Activated naive CD8-positive, alpha-beta T cell treated with anti-CD3 and anti-CD28 coated beads, Interleukin-2, amount 10 ng/mL, durations not matched to agents 7 days and 5 days (primary cell): ENCODE data around the gene NAA15. TPM values are rescaled to one million over a fixed set of nuclear protein-coding genes. Genes with fewer than 3 reads are reported as not detected.
A peak's percentile ranks its signal among the peaks of the same experiment; 100 is the strongest.

Experiments used
- ATAC-seq: fragments of 150-1000 bp; cut with Tn5 transposase; one replicate; pipeline ENCODE4 v1.10.0; 2021; ENCODE audit warnings: low read depth, moderate library complexity
- POLR2A ChIA-PET: fragments of 350-600 bp; sonication (Branson Sonifier 250); formaldehyde crosslinking; loops from one replicate; lab custom pipeline; 2021; ENCODE audit warnings: antibody characterized with exemption; lab: Charles Lee
- DNase-seq: peaks from one replicate; pipeline ENCODE4 v3.0.0; 2021
- H3K27ac Mint-ChIP-seq: one replicate; pipeline ENCODE4 v1.8.0; 2022; ENCODE audit warnings: mild to moderate bottlenecking, mixed read lengths
- H3K27me3 Mint-ChIP-seq: one replicate; pipeline ENCODE4 v1.8.0; 2022; ENCODE audit warnings: mild to moderate bottlenecking, moderate library complexity, mixed read lengths
- H3K36me3 Mint-ChIP-seq: one replicate; pipeline ENCODE4 v1.8.0; 2021; ENCODE audit warnings: mild to moderate bottlenecking, mixed read lengths
- H3K4me1 Mint-ChIP-seq: one replicate; pipeline ENCODE4 v1.8.0; 2021; ENCODE audit warnings: mixed read lengths
- H3K4me3 Mint-ChIP-seq: one replicate; pipeline ENCODE4 v1.8.0; 2022; ENCODE audit warnings: mild to moderate bottlenecking, moderate library complexity, mixed read lengths
- H3K9me3 Mint-ChIP-seq: one replicate; pipeline ENCODE4 v1.8.0; 2021; ENCODE audit warnings: mixed read lengths
- total RNA-seq, 2 experiments: library from RNA; stranded (reverse); gene quantifications; one replicate each; pipeline ENCODE4 v1.2.3, GENCODE V29; 2021

Gene NAA15
- total RNA-seq, 2 experiments from 2014 or later, result 42.1 to 50.3 TPM

GRCh38 chr4:139278912-139279759 is 22.2 kb upstream of the NAA15 start:
- POLR2A ChIA-PET, result no interaction called here
- Mint-ChIP-seq H3K4me1 (peaks cover 15% of the 10 kb centered on the region), H3K9me3 (no peaks in the 10 kb centered on the region), H3K27ac (no peak overlapping the region), H3K27me3 (peaks cover 66% of the 10 kb centered on the region), H3K4me3 (peak overlapping the region; percentile 66), H3K36me3 (no peaks in the 10 kb centered on the region)
- ATAC-seq, result peak; percentile 23
- no peak for DNase-seq

- Mint-ChIP-seq H3K36me3 (peaks cover 4% of the 10 kb centered on the region), H3K4me1 (peaks cover 15% of the 10 kb centered on the region), H3K4me3 (peak within 1 kb of the TSS; percentile 66), H3K9me3 (peaks cover 4% of the 10 kb centered on the region), H3K27ac (no peak within 1 kb of the TSS), H3K27me3 (peaks cover 66% of the 10 kb centered on the region)
- ATAC-seq, result peak; percentile 77
- peak; percentile 49 for DNase-seq
- POLR2A ChIA-PET, result no interaction called here
Observed at GRCh38 chr4:139279760-139280620, 21.3 kb upstream of the NAA15 start, which contains the start of gene MGARP. Gene MGARP, minus strand, starts transcription at chr4:139280225. Its CDS starts 67 bp downstream, at chr4:139280158.

- Mint-ChIP-seq H3K4me1 (peaks cover 15% of the 10 kb centered on the region), H3K27ac (no peak overlapping the region), H3K9me3 (peaks cover 4% of the 10 kb centered on the region), H3K36me3 (peaks cover 8% of the 10 kb centered on the region), H3K4me3 (no peak overlapping the region), H3K27me3 (peaks cover 48% of the 10 kb centered on the region)
- POLR2A ChIA-PET, result interaction anchor here (1.2 kb wide), 1 partner anchor 13 kb away, joined by 3 read pairs; no protein-coding TSS in a partner anchor
- DNase-seq (no peak), ATAC-seq (no peak)
Observed at GRCh38 chr4:139282065-139282720, 19.1 kb upstream of the NAA15 start.

- H3K27me3 Mint-ChIP-seq, result peaks cover 45% of the 10 kb centered on the region
Observed at GRCh38 chr4:139282721-139283075, 18.6 kb upstream of the NAA15 start.

GRCh38 chr4:139286186-139286698 is 15.1 kb upstream of the NAA15 start:
- Mint-ChIP-seq H3K36me3 (peaks cover 20% of the 10 kb centered on the region), H3K27ac (no peak overlapping the region), H3K27me3 (peaks cover 10% of the 10 kb centered on the region), H3K4me1 (peaks cover 2% of the 10 kb centered on the region), H3K9me3 (peaks cover 4% of the 10 kb centered on the region), H3K4me3 (no peak overlapping the region)
- ATAC-seq (no peak), DNase-seq (no peak)
- POLR2A ChIA-PET, result no interaction called here

More at GRCh38 chr4:139282721-139283075, 18.6 kb upstream of the NAA15 start:
- Mint-ChIP-seq H3K4me1 (peaks cover 15% of the 10 kb centered on the region), H3K36me3 (peaks cover 8% of the 10 kb centered on the region), H3K27ac (no peak overlapping the region), H3K9me3 (peaks cover 4% of the 10 kb centered on the region), H3K4me3 (no peak overlapping the region)
- POLR2A ChIA-PET, result interaction anchor here (1.2 kb wide), 1 partner anchor 12 kb away, joined by 3 read pairs; no protein-coding TSS in a partner anchor
- no peak for DNase-seq
- ATAC-seq, result no peak

- Mint-ChIP-seq H3K4me1 (peaks cover 19% of the 10 kb centered on the region), H3K9me3 (no peaks in the 10 kb centered on the region), H3K36me3 (peaks cover 13% of the 10 kb centered on the region), H3K4me3 (peak overlapping the region; percentile 98), H3K27ac (peak overlapping the region; percentile 93), H3K27me3 (no peaks in the 10 kb centered on the region)
- DNase-seq, result peak; percentile 100
- ATAC-seq, result peak; percentile 98
- POLR2A ChIA-PET, result interaction anchor here (1.0 to 1.1 kb wide), 4 partner anchors 13 to 260 kb away, joined by 3 to 5 read pairs (median 3); partner anchors contain the start of gene RAB33B
Observed at GRCh38 chr4:139295206-139295941, 5.9 kb upstream of the NAA15 start.

GRCh38 chr4:139295942-139296299 is 5.4 kb upstream of the NAA15 start:
- Mint-ChIP-seq H3K27me3 (no peaks in the 10 kb centered on the region), H3K27ac (peak overlapping the region; percentile 93), H3K4me1 (peaks cover 22% of the 10 kb centered on the region), H3K4me3 (peak overlapping the region; percentile 98), H3K9me3 (no peaks in the 10 kb centered on the region), H3K36me3 (peaks cover 13% of the 10 kb centered on the region)
- POLR2A ChIA-PET, result interaction anchor here (1.0 to 1.1 kb wide), 3 partner anchors 118 to 259 kb away, joined by 3 to 5 read pairs (median 3); partner anchors contain the start of gene RAB33B
- ATAC-seq, result no peak
- no peak for DNase-seq

GRCh38 chr4:139297001-139297410 is 4.3 kb upstream of the NAA15 start:
- Mint-ChIP-seq H3K27me3 (no peaks in the 10 kb centered on the region), H3K9me3 (no peaks in the 10 kb centered on the region), H3K4me1 (peaks cover 22% of the 10 kb centered on the region), H3K27ac (no peak overlapping the region), H3K4me3 (no peak overlapping the region), H3K36me3 (peaks cover 14% of the 10 kb centered on the region)
- DNase-seq (no peak), ATAC-seq (no peak)
- POLR2A ChIA-PET, result no interaction called here

- Mint-ChIP-seq H3K4me1 (peaks cover 30% of the 10 kb centered on the region), H3K27ac (no peak overlapping the region), H3K4me3 (peak overlapping the region; percentile 93), H3K36me3 (peaks cover 13% of the 10 kb centered on the region), H3K9me3 (no peaks in the 10 kb centered on the region), H3K27me3 (no peaks in the 10 kb centered on the region)
- ATAC-seq, result no peak
- POLR2A ChIA-PET, result interaction anchor here (0.6 kb wide), 1 partner anchor 18 kb away, joined by 3 read pairs; no protein-coding TSS in a partner anchor
- DNase-seq, result no peak
Observed at GRCh38 chr4:139299536-139299935, 1.8 kb upstream of the NAA15 start.

GRCh38 chr4:139300431-139301112 is 733 bp upstream of the NAA15 start:
- Mint-ChIP-seq H3K27me3 (no peaks in the 10 kb centered on the region), H3K9me3 (no peaks in the 10 kb centered on the region), H3K36me3 (peaks cover 19% of the 10 kb centered on the region), H3K4me1 (peaks cover 40% of the 10 kb centered on the region), H3K4me3 (peak overlapping the region; percentile 93), H3K27ac (peak overlapping the region; percentile 95)
- peak; percentile 1 for ATAC-seq
- POLR2A ChIA-PET, result interaction anchor here (0.6 to 3.7 kb wide), 11 partner anchors 11 to 255 kb away, joined by 3 to 20 read pairs (median 6); partner anchors contain the start of genes ELF2 and SETD7
- DNase-seq, result no peak

GRCh38 chr4:139301821-139302611 is 711 bp downstream of the NAA15 start, which contains the start of gene NDUFC1:
Gene NDUFC1, minus strand, starts transcription at chr4:139302477. Its CDS starts 6,679 bp downstream, at chr4:139295798.
- H3K4me3 Mint-ChIP-seq, result peak within 1 kb of the TSS; percentile 93
- H3K4me1 Mint-ChIP-seq, result peaks cover 40% of the 10 kb centered on the region
- H3K9me3 Mint-ChIP-seq, result no peaks in the 10 kb centered on the region
- no peaks in the 10 kb centered on the region for H3K27me3 Mint-ChIP-seq
- DNase-seq (peak; percentile 76), ATAC-seq (peak; percentile 44)
- peaks cover 29% of the 10 kb centered on the region for H3K36me3 Mint-ChIP-seq
- POLR2A ChIA-PET, result interaction anchor here (0.6 to 3.7 kb wide), 9 partner anchors 10 to 821 kb away, joined by 3 to 20 read pairs (median 7); partner anchors contain the start of gene ELF2
- peak within 1 kb of the TSS; percentile 95 for H3K27ac Mint-ChIP-seq
